HG02840 (cell line): ENCODE results near the gene MAPKAPK5.
"Not testable (repeated sequence)": the region's sequence is repeated elsewhere in the genome, so short reads cannot be mapped to it uniquely, and the experiment has no call there.

Source experiments
- ATAC-seq: cut with Tn5 transposase; IDR thresholded peaks from one replicate; pipeline ENCODE4 v1.9.1; 2021; ENCODE audit warnings: mild to moderate bottlenecking, moderate library complexity, moderate number of reproducible peaks; ENCODE audit not compliant: unreplicated experiment, low FRiP score

MAPKAPK5 gene, protein sequence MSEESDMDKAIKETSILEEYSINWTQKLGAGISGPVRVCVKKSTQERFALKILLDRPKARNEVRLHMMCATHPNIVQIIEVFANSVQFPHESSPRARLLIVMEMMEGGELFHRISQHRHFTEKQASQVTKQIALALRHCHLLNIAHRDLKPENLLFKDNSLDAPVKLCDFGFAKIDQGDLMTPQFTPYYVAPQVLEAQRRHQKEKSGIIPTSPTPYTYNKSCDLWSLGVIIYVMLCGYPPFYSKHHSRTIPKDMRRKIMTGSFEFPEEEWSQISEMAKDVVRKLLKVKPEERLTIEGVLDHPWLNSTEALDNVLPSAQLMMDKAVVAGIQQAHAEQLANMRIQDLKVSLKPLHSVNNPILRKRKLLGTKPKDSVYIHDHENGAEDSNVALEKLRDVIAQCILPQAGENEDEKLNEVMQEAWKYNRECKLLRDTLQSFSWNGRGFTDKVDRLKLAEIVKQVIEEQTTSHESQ

DNA sequence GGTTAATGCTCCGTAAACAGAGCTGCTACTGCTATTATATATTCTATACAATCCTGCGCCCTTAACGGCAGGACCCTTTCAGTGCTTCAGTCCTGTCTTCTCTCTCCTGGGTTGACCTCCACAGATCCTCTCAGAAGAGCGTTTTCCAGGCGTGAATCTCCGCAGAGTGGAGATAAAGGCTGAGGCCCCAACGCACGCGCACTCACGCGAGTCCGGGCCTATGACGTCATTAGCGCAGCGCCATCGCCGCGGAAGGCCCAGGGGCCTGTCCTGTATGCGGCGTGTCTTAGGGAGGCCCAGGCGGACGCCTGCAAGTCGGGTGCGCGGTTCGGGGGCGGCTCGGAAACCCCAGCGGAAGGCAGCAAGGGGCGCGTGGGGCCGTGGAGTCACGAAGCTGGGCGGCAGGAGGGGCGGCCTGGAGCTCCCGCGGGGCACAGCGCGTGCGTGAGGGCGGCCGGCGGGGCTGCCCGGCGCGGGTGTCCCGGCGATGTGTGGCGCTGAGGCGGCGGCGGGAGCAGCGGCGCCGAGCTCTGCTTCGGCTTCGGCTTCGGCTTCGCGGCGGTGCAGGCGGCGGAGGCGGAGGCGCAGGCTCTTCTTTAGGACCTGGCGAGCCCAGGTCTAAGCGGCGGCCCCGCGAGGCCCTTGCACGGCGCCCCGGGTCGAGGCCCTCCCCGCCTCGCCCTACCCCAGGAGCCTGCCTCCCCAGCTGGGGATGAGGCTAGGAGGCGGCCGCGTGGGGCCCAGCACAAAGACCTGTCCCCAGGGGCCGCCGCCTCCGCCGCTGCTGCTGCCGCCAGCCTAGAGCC is at the start of gene MAPKAPK5:
Gene MAPKAPK5 (plus strand): TSS at position 479 of the 806 bp plus-strand sequence. CDS start 506 bp downstream, outside the sequence.
- ATAC-seq, result peak; percentile 83

DNA sequence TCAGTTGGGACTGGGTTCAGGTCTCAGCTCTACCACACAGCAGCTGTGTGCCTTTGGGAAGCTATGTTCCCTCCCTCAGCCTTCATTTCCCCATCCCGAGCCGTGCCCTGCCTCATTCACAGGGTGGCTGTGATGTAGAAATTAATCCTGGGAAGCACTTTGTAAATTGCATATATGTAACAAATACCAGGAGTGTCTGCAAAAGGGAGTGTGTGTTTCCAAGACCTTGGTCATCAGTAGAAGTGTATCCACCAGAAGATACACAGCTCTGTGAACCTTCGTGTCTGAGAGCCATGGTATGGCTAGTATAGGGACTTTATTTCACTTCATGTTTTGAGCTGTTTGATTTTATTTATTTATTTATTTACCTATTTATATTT is 49.2 kb upstream of the MAPKAPK5 start:
- ATAC-seq, result no peak

DNA sequence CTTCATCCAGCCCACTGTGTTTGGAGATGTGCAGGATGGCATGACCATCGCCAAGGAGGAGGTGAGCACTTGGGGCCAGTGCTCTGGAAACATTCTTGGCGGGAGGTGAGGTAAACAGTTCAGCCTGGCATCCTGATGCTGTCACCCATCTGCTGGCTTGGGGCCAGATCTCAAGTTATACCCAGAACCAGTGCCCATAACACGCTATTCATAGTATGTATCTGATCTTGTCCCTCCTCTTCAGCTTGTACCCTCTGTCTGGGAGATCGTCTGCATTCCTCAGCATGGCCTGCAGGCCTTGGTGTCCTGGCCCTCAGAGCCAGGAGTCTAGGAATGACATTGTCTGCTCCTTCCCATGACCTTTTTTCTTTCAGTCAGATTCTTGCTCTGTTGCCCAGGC is 43.8 kb upstream of the MAPKAPK5 start:
- no peak for ATAC-seq

DNA sequence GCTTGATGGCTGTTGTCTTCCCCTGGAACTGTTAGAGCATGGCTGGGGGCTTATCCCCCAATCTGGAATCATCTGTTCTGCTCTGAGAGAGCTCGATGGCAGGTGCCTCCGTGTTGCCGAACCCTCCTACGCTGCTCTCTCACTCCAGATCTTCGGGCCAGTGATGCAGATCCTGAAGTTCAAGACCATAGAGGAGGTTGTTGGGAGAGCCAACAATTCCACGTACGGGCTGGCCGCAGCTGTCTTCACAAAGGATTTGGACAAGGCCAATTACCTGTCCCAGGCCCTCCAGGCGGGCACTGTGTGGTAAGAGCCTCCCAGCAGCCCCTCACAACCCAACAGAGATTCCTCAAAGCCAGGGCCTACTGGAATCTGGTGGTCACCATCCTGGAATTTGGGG is 42.3 kb upstream of the MAPKAPK5 start:
- ATAC-seq, result no peak

DNA sequence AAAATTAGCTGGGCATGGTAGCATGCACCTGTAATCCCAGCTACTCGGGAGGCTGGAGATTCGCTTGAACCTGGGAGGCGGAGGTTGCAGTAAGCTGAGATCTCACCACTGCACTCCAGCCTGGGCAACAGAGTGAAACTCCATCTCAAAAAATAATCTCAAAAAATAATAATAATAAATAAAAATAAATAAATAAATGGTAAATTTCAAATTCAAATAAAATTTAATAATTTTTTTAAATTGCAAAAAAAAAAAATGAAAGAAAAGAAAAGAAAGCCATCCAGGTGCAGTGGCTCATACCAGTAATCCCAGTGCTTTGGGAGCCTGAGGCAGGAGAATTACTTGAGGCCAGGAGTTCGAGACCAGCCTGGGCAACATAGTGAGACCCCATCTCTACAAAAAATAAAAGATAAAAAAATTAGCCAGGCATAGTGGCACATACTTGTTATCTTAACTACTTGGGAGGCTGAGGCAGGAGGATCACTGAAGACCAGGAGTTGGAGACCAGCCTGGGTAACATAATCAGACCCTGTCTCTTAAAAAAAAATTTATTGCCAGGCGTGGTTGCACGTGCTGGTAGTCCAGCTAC is 38.9 kb upstream of the MAPKAPK5 start:
- ATAC-seq, result no peak

DNA sequence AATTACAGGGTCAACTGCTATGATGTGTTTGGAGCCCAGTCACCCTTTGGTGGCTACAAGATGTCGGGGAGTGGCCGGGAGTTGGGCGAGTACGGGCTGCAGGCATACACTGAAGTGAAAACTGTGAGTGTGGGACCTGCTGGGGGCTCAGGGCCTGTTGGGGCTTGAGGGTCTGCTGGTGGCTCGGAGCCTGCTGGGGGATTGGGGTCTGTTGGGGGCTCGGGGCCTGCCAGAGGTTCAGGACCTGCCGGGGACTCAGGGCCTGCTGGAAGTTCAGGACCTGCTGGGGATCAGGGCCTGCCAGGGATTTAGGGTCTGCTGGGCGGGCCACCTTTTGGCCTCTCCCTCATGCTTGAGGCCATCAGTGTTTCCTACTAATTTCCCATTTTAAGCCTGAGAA is 38.2 kb upstream of the MAPKAPK5 start:
- no peak for ATAC-seq

DNA sequence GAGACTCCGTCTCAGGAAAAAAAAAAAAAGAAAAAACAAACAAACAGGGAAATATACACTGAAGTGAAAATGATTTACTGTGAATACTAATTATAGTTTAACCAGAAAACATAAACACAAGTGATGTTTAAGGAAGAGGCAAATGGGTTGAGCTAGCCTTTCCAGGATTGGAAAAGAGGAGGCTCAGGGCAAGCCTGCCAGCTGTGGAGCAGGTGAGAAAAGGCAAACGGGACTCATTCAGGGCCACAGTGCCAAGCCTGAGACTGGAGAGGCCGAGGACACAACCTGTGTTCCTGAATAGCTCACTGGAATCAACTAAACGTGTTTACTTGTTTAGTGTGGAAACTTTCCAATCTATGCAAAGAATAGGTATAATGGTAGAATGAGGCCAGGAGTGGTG is 35.7 kb upstream of the MAPKAPK5 start:
- ATAC-seq, result no peak

DNA sequence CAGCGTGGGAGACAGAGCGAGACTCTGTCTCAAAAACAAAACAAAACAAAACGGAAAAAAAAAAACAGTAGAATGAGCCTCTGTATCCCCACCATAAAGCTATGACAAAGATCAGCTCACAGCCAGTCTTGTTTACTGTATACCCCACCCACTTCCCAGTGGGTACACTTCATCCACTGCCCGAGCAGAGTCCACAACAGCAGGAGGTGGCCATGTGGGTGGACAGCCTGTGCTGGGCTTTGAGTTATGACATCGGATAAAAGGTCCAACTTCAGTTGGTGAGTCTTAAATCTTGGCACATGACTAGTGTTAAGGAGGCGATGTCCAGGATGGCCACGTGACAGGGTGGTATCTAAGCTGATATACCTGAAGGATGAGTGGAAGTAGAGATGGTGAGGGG is 34.8 kb upstream of the MAPKAPK5 start:
- ATAC-seq, result no peak

DNA sequence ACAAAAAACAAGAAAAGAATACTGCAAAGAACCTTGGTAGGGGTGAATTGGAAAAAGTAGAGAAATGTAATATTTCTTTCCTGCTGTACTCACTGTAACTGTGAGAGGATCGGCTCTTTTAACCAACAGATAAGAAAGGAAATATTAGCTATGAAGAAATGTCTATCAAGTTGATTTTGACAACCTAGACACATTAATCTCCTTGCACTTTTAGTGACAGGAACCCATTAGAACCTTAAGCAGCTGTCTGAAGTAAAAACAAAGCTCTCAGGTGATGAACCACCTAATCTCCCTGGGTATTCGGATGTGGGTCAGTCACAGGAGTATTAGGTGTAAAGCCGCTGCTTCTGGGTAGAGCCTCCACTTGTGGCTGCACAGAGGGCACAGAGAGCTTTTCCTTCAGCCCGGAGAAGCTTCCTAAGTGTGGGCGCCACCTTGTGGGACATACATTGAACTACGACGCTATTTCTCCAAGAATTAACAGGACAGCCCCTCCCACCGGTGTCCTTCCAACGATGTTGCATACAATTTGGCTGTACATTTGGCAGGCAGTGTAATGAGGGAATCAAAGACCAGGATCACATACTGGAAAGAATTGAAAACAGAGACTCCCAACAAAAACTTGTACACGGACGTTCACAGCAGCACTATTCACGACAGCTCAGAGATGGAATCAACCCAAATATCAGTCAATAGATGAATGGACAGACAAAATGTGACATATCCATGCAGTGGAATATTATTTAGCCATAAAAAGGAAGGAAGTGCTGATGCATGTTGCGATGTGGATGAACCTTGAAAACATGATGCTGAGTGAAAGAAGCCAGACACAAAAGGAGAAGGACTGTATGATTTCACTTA is 28.9 kb upstream of the MAPKAPK5 start:
- no peak for ATAC-seq

DNA sequence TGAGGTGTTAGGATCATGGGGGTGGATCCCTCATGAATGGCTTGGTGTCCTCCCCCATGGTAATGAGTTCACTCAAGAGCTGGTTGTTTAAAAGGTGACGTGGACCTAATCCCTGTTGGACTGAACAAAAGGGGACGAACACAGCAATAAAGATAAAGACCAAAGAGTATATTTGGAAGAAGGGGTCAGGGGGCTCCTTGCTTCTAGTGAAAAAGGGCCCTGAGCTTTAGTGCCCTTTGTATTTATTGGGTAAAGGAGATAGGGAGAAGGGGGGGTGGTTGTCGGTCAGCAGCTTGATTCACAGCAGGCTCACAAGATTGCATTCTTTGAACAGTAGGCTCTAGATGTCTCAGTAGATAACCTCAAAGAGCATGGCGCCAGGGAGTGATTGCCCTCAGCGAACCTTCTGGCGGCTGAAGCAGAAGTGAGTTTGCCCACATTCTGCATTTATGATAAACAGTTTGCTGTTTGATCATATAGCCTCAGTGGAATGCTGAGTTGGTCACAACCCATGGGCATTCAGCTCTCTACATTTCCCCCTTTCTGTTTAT is 25.9 kb upstream of the MAPKAPK5 start:
- no peak for ATAC-seq

DNA sequence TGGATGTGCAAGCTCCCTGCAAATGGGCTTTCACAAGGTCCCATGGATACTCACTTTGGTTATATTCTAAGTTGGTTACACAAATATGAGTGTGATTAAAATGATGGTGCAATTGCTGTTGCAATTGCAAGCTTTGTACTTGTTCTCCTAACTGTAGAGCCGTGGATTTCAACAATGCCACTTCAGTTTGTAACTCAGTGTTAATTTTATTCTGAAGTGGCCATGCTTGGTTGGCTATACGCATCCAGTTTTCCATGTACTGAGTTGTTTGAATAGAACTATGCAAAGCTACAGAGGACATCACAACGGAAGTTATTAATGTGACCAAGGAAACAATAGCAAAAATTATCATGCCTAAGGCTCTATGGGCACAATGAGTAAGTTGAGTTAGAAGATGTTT is 25.1 kb upstream of the MAPKAPK5 start:
- ATAC-seq, result not testable (repeated sequence)

DNA sequence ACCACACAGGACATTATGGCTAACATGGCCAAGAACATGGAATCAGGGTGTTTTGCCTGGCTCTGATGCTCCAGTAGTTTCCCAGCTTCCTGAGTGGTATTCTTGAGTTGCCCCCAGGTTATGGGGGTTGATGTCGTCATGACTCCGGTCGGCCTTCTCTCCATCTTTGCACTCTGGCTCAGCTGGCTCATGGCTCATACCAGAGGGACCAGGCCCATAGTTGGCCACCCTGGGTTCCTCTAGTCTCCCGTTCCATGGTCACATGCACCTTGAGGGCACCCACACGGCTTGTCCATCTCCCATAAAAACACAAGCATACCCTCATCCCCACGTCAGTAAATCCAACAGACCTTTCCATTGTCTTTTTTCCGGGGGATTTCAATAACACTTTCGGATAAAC is 23.7 kb upstream of the MAPKAPK5 start:
- no peak for ATAC-seq

DNA sequence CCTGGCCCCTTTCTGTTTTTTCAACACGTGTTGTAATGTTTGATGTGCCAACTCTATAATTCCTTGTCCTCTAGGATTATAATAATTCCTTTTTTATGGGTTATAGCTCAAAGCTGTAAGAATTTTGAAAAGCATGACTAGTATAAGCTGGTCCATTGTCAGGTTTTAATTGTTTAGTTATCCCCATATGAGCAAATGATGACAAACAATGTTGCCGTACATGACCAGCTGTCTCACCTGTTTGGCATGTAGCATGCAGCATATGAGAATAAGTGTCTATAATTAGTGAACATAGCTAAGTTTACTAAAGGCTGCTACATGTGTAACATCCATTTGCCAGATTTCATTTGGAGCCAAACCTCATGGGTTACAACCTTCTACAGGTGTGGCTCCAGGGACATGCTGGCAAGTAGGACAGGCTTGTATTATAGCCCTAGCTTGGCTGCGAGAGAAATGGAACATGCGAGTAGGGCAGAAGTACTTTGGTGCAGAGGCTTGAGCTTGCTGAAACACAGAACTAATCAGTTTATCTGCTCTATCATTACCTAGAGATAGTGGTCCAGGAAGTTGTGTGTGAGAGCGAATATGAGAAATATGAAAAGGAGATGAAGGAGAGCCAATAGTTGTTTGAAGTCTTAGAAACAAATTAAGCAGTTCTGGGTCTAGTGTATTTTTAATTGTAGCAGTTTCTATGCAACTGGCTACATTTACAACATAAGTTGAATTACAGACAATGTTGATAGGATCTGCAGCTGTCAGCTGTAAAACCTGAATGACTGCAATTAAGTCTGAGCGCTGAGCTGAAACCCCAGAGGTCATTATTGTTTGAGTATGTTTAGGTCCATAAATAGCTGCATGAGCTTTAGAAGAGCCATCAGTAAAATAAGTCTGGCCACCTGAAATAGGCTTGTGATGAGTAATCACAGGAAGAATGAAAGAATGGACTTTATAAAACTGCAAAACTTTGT is 22.6 kb upstream of the MAPKAPK5 start:
- no peak for ATAC-seq

DNA sequence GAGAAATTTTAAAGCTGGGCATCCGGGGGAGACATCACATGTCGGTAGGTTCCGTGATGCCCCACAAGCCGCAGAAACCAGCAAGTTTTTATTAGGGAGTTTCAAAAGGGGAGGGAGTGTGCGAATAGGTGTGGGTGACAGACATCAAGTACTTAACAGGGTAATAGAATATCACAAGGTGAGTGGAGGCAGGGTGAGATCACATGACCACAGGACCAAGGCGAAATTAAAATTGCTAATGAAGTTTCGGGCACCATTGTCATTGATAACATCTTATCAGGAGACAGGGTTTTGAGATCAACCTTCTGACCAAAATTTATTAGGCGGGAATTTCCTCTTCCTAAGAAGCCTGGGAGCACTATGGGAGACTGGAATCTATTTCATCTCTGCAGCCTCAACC is 21.2 kb upstream of the MAPKAPK5 start:
- not testable (repeated sequence) for ATAC-seq

DNA sequence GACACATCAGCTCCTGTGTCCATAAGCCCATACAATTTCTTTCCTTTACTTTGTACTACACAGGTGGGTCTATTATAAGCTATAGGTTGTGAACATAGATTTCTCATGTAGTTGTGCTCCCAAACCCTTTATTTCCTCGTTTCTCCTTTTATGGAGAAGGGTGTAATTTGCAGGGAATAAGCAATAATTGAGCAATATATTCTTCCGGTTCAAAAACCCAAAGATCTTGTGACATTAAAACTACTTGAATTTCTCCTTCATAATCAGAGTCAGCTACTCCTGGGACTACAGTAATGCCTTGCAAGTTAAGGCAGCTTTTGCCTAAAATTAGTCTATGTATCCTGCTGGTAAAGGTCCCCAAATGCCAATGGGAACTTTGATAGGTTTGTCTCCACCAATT is 19.1 kb upstream of the MAPKAPK5 start:
- no peak for ATAC-seq

DNA sequence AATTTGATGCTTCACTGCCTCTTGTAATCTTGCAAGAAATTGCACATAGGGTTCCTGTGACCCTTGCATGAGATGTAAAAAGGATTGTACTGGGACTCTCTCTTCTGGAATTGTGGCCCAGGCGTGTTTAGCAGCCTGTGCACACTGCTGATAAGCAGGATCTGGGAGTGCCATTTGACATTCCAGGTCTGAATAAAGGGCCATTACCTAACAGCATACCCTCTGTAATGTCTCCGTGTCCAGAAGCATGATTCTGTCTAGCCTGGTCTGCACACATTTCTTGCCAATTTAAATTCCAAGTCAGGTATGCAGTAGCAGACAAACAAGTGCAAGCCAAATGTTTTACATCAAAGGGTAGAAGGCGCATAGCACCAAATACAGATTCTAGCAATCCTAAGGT is 18.1 kb upstream of the MAPKAPK5 start:
- no peak for ATAC-seq

DNA sequence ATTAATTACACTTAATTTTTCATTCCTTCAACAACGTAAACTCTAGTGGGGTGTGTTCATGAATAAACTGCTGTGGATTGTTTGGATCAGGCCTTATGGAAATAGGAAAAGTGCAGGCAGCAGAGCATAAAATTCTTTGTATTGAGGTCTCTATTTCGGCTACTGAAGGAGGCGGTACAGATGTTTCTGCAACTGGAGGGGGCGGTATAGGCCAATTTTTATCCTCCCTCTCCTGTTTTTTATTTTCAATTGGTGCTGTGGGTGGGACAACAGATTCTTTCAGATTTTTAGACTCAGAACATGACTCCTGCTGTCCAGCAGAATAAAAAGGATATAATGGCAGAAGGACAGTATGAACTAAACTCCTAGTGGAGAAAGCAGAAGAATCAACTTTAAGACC is 17.7 kb upstream of the MAPKAPK5 start:
- ATAC-seq, result not testable (repeated sequence)

DNA sequence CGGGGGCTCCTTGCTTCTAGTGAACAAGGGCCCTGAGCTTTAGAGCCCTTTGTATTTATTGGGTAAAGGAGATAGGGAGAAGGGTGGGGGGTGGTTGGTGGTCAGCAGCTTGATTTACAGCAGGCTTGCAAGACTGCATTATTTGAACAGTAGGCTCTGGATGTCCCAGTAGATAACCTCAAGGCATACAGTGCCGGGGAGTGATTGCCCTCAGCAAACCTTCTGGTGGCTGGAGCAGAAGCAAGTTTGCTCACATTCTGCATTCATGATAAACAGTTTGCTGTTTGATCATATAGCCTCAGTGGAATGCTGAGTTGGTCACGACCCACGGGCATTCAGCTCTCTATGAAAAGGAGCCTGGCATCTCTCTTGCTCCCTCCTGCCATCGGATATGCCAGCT is 16.5 kb upstream of the MAPKAPK5 start:
- ATAC-seq, result no peak

DNA sequence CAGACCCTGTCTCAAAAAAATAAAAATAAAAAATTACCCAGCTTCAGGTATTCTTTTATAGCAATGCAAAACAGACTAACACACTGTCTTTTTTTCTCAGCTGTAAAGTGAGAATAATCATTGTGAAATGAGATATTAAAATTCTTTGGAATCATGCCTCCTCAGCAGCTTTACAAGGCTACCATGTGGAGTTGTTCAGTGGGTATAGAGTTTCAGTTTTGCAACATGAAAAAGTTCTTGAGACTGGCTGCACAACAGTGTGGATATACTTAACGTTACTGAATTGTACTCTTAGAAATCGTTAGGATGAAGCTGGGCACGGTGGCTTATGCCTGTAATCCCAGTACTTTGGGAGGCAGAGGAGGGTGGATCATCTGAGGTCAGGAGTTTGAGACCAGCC is 15.7 kb upstream of the MAPKAPK5 start:
- no peak for ATAC-seq
